ENCODE data around the gene JMJD8. TPM values are rescaled to one million over a fixed set of nuclear protein-coding genes. Genes with fewer than 3 reads are reported as not detected.

The JMJD8 gene
- total RNA-seq, 2 experiments from 2014 or later = 22.0 to 23.6 TPM

GRCh38 chr16:726438-727290 lies 42.5 kb upstream of the JMJD8 start, which contains the start of the genes CCDC78 and HAGHL:
CCDC78 (minus strand) TSS chr16:726443; CDS start chr16:726367, 76 bp downstream.
HAGHL (plus strand) TSS chr16:727106; CDS start chr16:727510, 404 bp downstream.
- Mint-ChIP-seq H3K27ac (no peak within 1 kb of the TSS), H3K36me3 (ENCODE audit: low read depth) (no peaks in the 10 kb centered on the region), H3K4me3 (peak within 1 kb of the TSS; percentile 76), H3K4me1 (ENCODE audit: low read depth) (no peaks in the 10 kb centered on the region), H3K9me3 (no peaks in the 10 kb centered on the region), H3K27me3 (no peaks in the 10 kb centered on the region)
- intact Hi-C loops (cut with DNase I, micrococcal nuclease) = no loop called here
- H3K9me3 ChIP-seq (ENCODE audit: control insufficient read depth in 1 of 2, insufficient read depth in 1 of 2, low read length in 2 of 2) = peaks cover 0 to 6% of the 10 kb centered on the region in 2 experiments
- DNase-seq (peak in 12 of 14 experiments; percentile 41 to 81 (median 56)), ATAC-seq (ENCODE audit: poor library complexity) (peak; percentile 19)
- no peak for TF ChIP-seq CTCF (IDR thresholded peaks at IDR 0.05)
- no peaks in the 10 kb centered on the region for H3K36me3 ChIP-seq (ENCODE audit: insufficient read depth, low read length)
- H3K4me1 ChIP-seq (ENCODE audit: insufficient read depth, low read length) = peaks cover 38% of the 10 kb centered on the region
- H3K27ac ChIP-seq (ENCODE audit: low read depth in 1 of 2, low read length in 2 of 2) = no peak within 1 kb of the TSS
- CTCF ChIA-PET = no interaction called here
- POLR2A ChIA-PET = interaction anchor here (0.9 to 5.0 kb wide), 6 partner anchors 11 to 80 kb away, joined by 3 to 30 read pairs (median 8); partner anchors contain the start of genes CHTF18, CIAO3, METRN and RPUSD1
- no peaks in the 10 kb centered on the region for H3K27me3 ChIP-seq (ENCODE audit: control insufficient read depth in 1 of 2, insufficient read depth in 2 of 2, low read length in 2 of 2)
- H3K4me3 ChIP-seq (ENCODE audit: low read length) = peak within 1 kb of the TSS; percentile 68

DNA sequence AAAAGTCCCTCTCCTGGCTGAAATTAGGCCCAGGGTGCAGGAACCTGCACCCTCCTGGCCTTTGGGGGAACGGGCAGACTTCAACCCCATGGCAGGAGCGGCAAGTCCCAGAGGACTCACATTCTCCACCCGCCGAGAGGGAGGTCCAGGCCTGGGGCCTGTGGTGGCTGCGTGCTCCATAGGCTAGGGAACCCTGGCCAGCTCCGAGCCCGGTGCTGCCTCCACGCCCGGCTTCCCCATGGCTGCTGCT lies 42.0 kb upstream of the JMJD8 start:
- peak overlapping the region; percentile 76 for H3K4me3 Mint-ChIP-seq
- no peak for DNase-seq
- no peaks in the 10 kb centered on the region for H3K9me3 Mint-ChIP-seq
- Histone ChIP-seq H3K9me3 (ENCODE audit: control insufficient read depth in 1 of 2, insufficient read depth in 1 of 2, low read length in 2 of 2) (peaks cover 0 to 8% of the 10 kb centered on the region in 2 experiments), H3K27me3 (ENCODE audit: control insufficient read depth in 1 of 2, insufficient read depth in 2 of 2, low read length in 2 of 2) (no peaks in the 10 kb centered on the region), H3K36me3 (ENCODE audit: insufficient read depth, low read length) (no peaks in the 10 kb centered on the region), H3K4me1 (ENCODE audit: insufficient read depth, low read length) (peaks cover 42% of the 10 kb centered on the region), H3K4me3 (ENCODE audit: low read length) (no peak overlapping the region), H3K27ac (ENCODE audit: low read depth in 1 of 2, low read length in 2 of 2) (no peak overlapping the region)
- ChIA-PET POLR2A (interaction anchor here (0.9 to 5.0 kb wide), 5 partner anchors 10 to 81 kb away, joined by 3 to 30 read pairs (median 3); partner anchors contain the start of genes CHTF18, CIAO3, METRN and RPUSD1), CTCF (no interaction called here)
- H3K27ac Mint-ChIP-seq = no peak overlapping the region
- intact Hi-C loops (cut with DNase I, micrococcal nuclease) = no loop called here
- H3K4me1 Mint-ChIP-seq (ENCODE audit: low read depth) = no peaks in the 10 kb centered on the region
- H3K27me3 Mint-ChIP-seq = no peaks in the 10 kb centered on the region
- no peak for TF ChIP-seq CTCF (IDR thresholded peaks at IDR 0.05)
- ATAC-seq (ENCODE audit: poor library complexity) = no peak
- H3K36me3 Mint-ChIP-seq (ENCODE audit: low read depth) = no peaks in the 10 kb centered on the region

DNA sequence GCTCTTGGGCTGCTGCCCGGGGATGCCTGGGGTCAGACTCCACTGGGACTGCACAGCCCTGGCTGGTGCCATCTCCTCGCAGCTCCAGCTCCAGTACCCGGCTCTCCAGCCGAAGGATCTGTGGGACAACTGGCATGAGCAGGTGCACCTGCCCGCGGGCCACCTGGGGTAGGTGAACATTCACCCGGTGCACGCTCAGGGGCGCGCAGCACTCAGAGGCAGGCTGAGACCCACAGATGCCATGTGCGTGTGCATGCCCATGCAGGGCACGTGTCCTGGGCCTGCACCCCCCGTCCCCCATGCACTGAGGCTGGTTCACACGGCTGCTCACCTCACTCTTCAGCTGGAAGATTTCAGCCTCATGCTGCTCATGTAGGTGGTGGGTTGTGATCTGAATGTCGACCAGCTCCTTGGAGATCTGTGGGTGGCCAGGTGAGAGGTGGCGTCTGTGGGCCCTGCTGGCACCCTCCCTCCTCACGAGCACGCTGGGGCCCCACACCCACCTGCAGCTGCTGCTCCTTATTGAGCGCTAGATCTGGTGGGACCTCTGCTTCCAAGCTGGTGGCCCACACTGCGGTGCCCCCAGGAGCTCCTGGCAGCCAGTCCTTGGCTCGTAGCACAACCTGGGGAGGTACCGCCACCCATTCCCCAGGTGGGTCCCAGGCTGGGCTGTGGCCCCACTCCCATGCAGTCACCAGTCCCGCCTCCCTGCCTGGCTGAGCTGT lies 41.5 kb upstream of the JMJD8 start:
- no peaks in the 10 kb centered on the region for H3K4me1 Mint-ChIP-seq (ENCODE audit: low read depth)
- no peaks in the 10 kb centered on the region for H3K36me3 Mint-ChIP-seq (ENCODE audit: low read depth)
- ChIA-PET CTCF (no interaction called here), POLR2A (interaction anchor here (0.8 to 5.0 kb wide), 6 partner anchors 10 to 81 kb away, joined by 3 to 30 read pairs (median 4); partner anchors contain the start of genes CHTF18, CIAO3, METRN and RPUSD1)
- Histone ChIP-seq H3K36me3 (ENCODE audit: insufficient read depth, low read length) (no peaks in the 10 kb centered on the region), H3K4me1 (ENCODE audit: insufficient read depth, low read length) (peaks cover 44% of the 10 kb centered on the region), H3K27ac (ENCODE audit: low read depth in 1 of 2, low read length in 2 of 2) (no peak overlapping the region), H3K9me3 (ENCODE audit: control insufficient read depth in 1 of 2, insufficient read depth in 1 of 2, low read length in 2 of 2) (peaks cover 0 to 8% of the 10 kb centered on the region in 2 experiments), H3K4me3 (ENCODE audit: low read length) (no peak overlapping the region), H3K27me3 (ENCODE audit: control insufficient read depth in 1 of 2, insufficient read depth in 2 of 2, low read length in 2 of 2) (no peaks in the 10 kb centered on the region)
- no peak for ATAC-seq (ENCODE audit: poor library complexity)
- no peak overlapping the region for H3K27ac Mint-ChIP-seq
- H3K9me3 Mint-ChIP-seq = no peaks in the 10 kb centered on the region
- H3K4me3 Mint-ChIP-seq = peak overlapping the region; percentile 48
- intact Hi-C loops (cut with DNase I, micrococcal nuclease) = no loop called here
- no peaks in the 10 kb centered on the region for H3K27me3 Mint-ChIP-seq
- DNase-seq = no peak
- TF ChIP-seq CTCF (IDR thresholded peaks at IDR 0.05) = no peak

Measured in CD4-positive, alpha-beta T cell (primary cell).